ENCODE measurements around the gene CDK17.

DNA sequence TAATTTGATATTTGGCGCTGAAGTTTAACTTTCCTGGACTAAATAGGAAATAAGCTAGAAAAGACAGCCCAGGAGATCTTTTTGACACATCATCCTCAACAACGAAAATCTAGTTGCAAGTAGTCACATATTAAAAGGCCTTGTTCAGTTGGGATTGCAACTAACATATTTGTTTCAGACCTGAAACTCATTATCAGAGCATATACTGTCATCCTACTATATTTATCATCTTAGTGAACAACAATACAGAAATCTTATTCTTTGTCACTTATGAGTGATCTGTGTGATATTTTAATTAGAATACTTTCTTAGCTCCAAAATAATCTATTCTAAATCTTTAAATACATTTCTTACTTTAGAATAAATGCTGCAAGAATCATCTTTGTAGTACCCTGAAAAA is 134.0 kb downstream of the CDK17 start:
- TF ChIP-seq, protein P1, sequence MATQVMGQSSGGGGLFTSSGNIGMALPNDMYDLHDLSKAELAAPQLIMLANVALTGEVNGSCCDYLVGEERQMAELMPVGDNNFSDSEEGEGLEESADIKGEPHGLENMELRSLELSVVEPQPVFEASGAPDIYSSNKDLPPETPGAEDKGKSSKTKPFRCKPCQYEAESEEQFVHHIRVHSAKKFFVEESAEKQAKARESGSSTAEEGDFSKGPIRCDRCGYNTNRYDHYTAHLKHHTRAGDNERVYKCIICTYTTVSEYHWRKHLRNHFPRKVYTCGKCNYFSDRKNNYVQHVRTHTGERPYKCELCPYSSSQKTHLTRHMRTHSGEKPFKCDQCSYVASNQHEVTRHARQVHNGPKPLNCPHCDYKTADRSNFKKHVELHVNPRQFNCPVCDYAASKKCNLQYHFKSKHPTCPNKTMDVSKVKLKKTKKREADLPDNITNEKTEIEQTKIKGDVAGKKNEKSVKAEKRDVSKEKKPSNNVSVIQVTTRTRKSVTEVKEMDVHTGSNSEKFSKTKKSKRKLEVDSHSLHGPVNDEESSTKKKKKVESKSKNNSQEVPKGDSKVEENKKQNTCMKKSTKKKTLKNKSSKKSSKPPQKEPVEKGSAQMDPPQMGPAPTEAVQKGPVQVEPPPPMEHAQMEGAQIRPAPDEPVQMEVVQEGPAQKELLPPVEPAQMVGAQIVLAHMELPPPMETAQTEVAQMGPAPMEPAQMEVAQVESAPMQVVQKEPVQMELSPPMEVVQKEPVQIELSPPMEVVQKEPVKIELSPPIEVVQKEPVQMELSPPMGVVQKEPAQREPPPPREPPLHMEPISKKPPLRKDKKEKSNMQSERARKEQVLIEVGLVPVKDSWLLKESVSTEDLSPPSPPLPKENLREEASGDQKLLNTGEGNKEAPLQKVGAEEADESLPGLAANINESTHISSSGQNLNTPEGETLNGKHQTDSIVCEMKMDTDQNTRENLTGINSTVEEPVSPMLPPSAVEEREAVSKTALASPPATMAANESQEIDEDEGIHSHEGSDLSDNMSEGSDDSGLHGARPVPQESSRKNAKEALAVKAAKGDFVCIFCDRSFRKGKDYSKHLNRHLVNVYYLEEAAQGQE (IDR thresholded peaks at IDR 0.05; ENCODE audit: insufficient read depth in 1 of 2, low read depth in 2 of 2, low read length in 2 of 2) = no peak
- TF ChIP-seq TAF1 (IDR thresholded peaks at IDR 0.05; ENCODE audit: borderline replicate concordance, insufficient read depth, low read length) = no peak
